GM18502 (cell line): ENCODE data around the gene ALK.
"Not testable (repeated sequence)": the region's sequence is repeated elsewhere in the genome, so short reads cannot be mapped to it uniquely, and the experiment has no call there.

ENCODE experiments used
- ATAC-seq: cut with Tn5 transposase; IDR thresholded peaks from one replicate; pipeline ENCODE4 v1.9.1; 2021; ENCODE audit warnings: mild to moderate bottlenecking; ENCODE audit not compliant: unreplicated experiment, poor library complexity

ALK gene

DNA sequence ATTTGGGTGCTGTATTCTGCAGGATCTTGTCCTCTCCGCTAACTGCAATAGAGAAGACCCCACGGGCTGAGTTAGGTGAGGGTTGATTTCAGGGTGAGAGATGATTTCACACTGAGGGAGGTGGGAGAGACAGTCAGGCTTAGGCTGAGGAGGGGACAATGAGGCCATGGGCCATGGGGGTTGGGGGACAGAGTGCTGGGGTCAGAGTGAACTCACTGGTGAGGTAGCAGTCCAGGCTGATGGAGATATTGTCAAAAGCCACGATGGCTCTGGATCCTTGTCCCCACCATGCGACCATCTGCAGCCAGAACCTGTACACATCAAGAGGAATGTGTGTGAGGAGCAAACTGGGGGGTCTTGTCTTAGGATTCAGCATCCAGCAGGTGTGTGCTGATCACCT lies 646.2 kb downstream of the ALK start:
- no peak for ATAC-seq

- no peak for ATAC-seq
Observed at GRCh38 chr2:29273685-29274611, 647.4 kb downstream of the ALK start.

DNA sequence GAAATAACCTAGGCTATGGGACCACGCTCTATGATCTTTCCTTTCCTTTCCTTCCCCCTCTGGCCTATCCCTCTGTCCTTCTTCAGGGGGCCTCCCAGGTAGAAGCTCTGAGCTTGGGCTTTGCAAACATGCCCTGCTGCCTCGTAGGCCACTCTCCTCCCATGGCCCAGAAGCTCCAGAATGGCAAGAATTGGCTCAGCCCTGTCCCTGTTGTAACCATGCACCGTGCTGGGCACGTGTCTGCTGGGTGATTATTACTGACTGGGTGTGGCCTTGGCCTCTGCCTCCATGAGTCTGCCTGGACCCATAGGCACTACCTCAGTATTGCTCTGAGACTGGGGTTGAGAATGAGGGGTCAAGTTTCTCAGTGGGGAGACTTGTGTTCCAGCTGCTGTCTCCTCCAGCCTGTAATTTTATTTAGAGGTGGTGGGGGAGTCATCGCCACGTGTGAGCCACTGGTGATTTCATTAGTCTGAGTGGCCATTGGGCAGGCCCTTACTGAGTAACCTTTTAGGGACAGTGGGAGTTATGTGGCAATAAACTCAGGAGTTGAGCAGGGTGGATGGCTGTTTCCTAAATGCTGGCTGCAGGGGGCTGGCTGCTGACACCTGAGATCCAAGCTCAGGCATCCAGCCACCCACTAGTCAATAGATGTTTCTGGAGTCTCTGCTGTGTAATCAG lies 648.2 kb downstream of the ALK start:
- no peak for ATAC-seq

DNA sequence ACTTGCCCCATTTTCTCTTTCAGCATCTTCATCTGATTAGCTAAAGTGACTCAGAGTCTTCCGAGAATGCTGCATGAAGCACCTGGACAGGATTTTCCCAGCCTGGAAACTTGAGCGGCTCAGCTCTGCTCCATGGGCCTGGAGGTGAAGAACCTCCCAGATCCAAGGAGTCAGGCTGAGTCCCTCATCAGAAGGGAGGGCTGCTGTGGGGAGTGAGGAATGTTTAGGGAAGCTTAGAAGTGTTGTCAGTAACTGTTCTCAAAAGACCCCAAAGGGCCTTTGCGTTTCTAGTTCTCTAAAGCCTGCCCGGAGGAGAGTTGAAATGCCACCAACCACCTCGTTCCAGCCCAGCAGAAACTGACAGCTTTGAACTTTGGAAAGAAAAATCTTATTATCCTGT lies 649.1 kb downstream of the ALK start:
- ATAC-seq = no peak

GRCh38 chr2:29270701-29271121 lies 650.7 kb downstream of the ALK start:
- ATAC-seq = no peak

GRCh38 chr2:29269765-29270109 lies 651.6 kb downstream of the ALK start:
- ATAC-seq = no peak

DNA sequence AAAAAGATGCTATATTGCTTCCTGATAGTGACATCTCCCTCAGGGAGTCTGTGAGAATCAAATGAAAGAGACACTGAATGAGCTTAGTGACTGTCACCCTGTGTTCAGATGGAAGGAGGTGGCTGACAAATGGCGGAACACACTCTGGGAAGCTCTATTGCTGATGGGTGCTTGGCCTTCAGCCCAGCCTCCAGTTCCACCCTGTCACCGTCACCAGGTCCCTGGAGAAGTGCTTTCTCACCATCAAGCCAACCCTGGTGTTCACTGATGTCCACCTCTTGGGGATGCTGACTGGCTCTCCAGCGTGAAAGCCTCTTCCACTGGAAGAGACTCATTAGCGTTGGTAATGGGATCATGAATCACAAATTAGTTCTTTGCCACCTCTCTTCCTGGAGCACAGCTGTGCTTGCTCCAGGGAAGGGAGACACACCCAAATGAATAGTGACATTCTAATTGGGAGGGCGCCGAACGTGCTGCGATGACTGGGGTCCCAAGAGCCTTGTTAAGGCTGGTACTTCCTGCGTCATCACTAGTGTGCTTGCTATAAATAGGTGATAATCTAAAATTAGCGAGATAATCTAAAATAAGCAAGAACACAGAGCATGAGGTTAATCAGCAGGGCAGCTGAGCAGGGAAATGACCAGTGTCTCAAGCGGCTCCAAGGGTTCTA lies 652.2 kb downstream of the ALK start:
- no peak for ATAC-seq

GRCh38 chr2:29267720-29268119 lies 653.7 kb downstream of the ALK start:
- no peak for ATAC-seq

- ATAC-seq = no peak
Observed at GRCh38 chr2:29263886-29264285, 657.5 kb downstream of the ALK start.

DNA sequence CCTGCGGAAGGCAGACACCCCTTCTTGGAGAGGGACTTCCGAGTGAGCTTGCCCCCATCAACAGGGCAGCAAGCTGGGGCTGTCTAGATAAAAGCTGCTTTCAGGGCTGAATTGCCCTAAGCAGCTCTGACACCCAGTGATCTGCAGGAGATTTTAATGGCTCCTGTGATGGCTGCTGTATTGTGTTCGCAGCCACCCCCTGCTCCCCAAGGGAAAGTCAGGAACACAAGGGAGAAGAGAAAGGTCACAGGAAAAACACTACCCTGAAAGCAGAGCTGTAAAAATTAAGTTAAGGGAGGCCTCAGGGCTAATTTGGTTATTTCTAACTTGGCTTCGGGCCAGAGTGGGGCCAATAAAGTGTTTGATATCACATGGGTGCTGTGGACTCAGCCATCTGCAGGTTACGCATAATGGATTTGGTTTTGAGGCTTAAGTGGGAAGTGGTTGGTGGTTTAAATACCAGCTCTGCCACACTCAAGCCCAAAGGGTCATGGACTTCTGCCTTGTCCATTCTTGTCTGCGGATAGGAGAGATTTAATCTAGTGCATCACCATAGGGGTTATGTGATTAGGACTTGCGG lies 658.6 kb downstream of the ALK start:
- ATAC-seq = no peak

- no peak for ATAC-seq
Observed at GRCh38 chr2:29261003-29261402, 660.4 kb downstream of the ALK start.

GRCh38 chr2:29260142-29260772 lies 661.1 kb downstream of the ALK start:
- ATAC-seq = no peak

DNA sequence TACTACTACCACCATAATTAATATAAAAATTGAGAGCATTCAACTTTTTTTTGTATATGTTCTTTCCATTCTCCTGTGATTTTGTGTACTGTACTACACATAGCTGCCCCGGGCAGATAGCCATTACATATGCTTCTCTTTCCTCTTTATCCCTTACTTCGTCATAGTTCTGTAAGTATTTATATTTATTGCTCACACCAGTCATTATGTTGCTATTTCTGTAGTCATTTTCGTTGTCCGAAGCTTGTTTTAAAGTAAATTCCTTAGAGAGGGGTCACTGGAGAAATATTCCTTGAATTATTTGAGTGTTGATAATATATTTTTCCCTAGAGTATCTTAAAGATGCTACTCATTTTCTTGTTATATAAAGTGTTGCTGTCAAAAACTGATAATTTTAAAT lies 662.2 kb downstream of the ALK start:
- ATAC-seq = no peak

GRCh38 chr2:29255004-29255403 lies 666.4 kb downstream of the ALK start:
- no peak for ATAC-seq

DNA sequence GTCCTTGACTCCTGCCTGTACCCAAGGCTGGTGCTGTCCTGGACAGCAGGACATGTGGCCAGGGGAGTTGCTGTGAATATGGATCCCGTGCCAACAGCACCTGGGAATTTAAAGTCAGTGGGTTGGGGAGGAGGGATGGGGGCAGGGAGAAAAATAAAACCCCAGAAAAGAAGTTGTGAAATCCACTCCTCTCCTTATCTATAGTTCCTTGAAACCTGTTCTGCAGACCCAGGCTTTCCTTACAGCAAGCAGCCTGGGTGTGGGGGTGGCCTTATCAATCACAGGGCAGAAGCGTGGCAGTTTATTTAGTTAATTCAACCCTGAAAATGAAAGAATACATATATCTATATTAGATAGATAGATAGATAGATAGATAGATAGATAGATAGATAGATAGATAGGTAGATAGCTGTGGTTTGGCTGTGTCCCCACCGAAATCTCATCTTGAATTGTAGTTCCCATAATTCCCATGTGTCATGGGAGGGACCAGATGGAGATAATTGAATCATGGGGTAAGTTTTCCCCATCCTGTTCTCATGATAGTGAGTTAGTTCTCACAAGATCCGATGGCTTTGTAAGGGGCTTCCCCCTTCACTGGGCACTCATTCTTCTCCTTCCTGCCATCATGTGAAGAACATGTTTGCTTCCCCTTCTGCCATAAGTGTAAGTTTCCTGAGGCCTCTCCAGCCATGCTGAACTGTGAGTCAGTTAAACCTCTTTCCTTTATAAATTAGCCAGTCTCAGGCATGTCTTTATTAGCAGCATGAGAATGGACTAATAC lies 667.7 kb downstream of the ALK start:
- ATAC-seq = not testable (repeated sequence)

- no peak for ATAC-seq
Observed at GRCh38 chr2:29253026-29253425, 668.4 kb downstream of the ALK start.

DNA sequence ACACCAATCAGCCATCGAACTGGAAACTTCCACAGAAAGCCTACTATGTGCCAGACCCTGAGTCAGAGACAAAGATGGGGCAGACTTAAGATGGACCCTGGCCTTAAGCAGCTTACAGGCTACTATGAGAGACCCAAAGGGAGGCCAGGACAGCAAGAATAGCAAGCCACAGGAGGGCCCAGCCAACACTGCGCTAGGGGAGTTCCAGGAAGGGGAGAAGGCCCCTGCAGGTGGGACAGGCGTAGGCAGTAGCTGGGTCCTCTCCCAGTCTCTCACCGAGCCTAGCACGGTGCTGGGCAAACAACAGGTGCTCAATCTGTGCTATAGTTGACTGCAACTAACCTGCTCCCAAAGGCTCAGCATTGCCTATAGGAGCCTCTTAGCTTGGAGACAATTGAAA lies 670.0 kb downstream of the ALK start:
- ATAC-seq = no peak

DNA sequence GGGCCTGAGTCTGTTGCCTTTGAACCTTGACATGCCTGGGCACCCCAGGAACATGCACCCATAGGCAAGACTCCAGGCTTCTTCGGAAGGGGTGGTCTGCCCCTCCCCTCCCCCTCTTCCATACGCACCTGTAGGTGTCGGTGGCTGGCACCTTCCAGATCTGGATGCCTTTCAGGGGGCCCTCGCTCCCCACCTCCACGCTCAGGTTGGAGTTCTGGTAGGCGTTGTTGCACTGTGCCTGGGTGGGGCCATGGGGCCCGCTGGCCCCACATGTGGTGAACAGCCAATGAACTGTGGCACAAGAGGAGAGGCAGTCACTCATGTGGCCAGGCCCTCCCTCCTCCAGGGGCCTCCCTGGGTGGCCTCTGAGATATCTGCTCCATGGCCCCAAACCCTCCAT lies 670.4 kb downstream of the ALK start:
- no peak for ATAC-seq

DNA sequence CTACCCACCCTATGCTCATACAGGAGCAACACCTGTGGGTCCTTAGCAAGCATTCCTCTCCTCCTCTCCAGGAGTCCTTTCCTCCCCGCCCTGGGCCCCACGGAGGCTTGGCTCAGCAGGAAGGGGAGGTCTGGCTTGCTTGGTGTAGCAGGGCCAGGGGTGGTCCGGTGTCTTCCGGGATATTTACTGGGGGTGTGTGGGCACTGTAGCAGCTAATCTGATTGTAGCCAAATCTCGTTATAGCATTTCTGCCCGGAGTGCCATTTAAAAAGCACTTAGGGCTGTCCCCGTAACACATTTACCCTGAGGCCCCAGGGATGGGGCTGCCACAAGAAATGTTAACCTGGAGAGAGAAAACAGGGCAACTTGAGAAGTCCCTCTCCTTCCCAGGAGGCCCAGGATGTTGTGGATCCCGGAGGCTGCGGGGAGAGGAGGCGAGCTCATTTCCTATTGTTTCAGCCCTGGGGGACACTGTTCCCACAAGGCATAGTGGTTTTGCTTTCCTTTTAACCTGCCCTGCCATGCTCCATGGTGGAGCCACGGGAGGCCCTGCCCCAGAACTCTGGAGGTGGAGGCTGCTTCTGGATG lies 671.6 kb downstream of the ALK start:
- ATAC-seq = no peak
